Esophagus muscularis mucosa (tissue), 4 donors: ENCODE results near the gene MZB1. TPM values are rescaled to one million over a fixed set of nuclear protein-coding genes. Genes with fewer than 3 reads are reported as not detected.

Experiments
- DNase-seq: peaks from one replicate; pipeline ENCODE4 v3.0.0-alpha.2; 2017; ENCODE audit errors: extremely low spot score
- H3K27ac ChIP-seq, 4 donors: fragments of 200-600 bp; sonication (generic); replicated peaks in 1 of 4; 1 replicate in 3 of 4; 2 replicates in 1 of 4; pipeline ENCODE4 v1.5.1; 2016 to 2019; ENCODE audit warnings: mild to moderate bottlenecking in 1 of 4
- H3K27me3 ChIP-seq, 4 donors: fragments of 200-600 bp; sonication (generic); one replicate each; pipeline versions ENCODE4 v1.5.1 to v1.6.0; 2016 to 2019
- H3K36me3 ChIP-seq, 4 donors: fragments of 200-600 bp; sonication (generic); one replicate each; pipeline ENCODE4 v1.5.1; 2016 to 2019
- H3K4me1 ChIP-seq, 4 donors: fragments of 200-600 bp; sonication (generic); one replicate each; pipeline ENCODE4 v1.5.1; 2016 to 2019
- H3K4me3 ChIP-seq, 4 donors: fragments of 200-600 bp; sonication (generic); 1 replicate in 2 of 4; 2 replicates in 2 of 4; pipeline ENCODE4 v1.5.1; 2016 to 2019; ENCODE audit warnings: mild to moderate bottlenecking in 4 of 4, moderate library complexity in 1 of 4
- H3K9me3 ChIP-seq, 4 donors: fragments of 200-600 bp; sonication (generic); 1 replicate in 3 of 4; 2 replicates in 1 of 4; pipeline ENCODE4 v1.5.1; 2016 to 2019
- CTCF ChIP-seq, 3 experiments: fragments of 200-600 bp in 2 of 3; fragments of 450-650 bp in 1 of 3; sonication (generic) in 2 of 3; IDR thresholded peaks; one replicate each; pipeline ENCODE4 v1.5.1; 2017 to 2019; ENCODE audit warnings: antibody characterized with exemption in 3 of 3, mild to moderate bottlenecking in 2 of 3, moderate library complexity in 1 of 3
- EP300 ChIP-seq: sonication (generic); formaldehyde crosslinking; IDR thresholded peaks from one replicate; pipeline ENCODE4 v1.6.1; 2017; ENCODE audit warnings: antibody characterized with exemption
- POLR2A ChIP-seq: fragments of 450-650 bp; IDR thresholded peaks from one replicate; pipeline ENCODE4 v1.6.1; 2017; ENCODE audit warnings: antibody characterized with exemption, moderate library complexity, mild to moderate bottlenecking, low read depth
- POLR2AphosphoS5 ChIP-seq, 2 donors: sonication (generic); formaldehyde crosslinking; IDR thresholded peaks; one replicate each; pipeline ENCODE4 v1.6.1; 2017; ENCODE audit warnings: antibody characterized with exemption in 2 of 2
- WGBS: methylation state at CpG from one replicate; pipeline ENCODE4 v1.1.5; 2018; 5-methylcytosine and 5-hydroxymethylcytosine counted together
- intact Hi-C: fragments of 100-400 bp; cut with DNase I; formaldehyde crosslinking; loops from one replicate; pipeline ENCODE4 v1.15.1; 2023
- total RNA-seq, 4 donors: library from RNA; depleted of rRNA; stranded (reverse); fragments of >200 nt; gene quantifications; one replicate each; pipeline versions ENCODE4 v1.1.0 to v1.2.1, GENCODE V29; 2016

Gene MZB1
- total RNA-seq, 4 donors from 2014 or later, result 0.78 to 0.99 TPM; not detected in 2

- Histone ChIP-seq H3K4me1 (no peaks in the 10 kb centered on the region), H3K9me3 (no peaks in the 10 kb centered on the region), H3K4me3 (no peak overlapping the region), H3K36me3 (peaks cover 9 to 88% (median 51%) of the 10 kb centered on the region in 4 donors), H3K27ac (no peak overlapping the region), H3K27me3 (no peaks in the 10 kb centered on the region)
- DNase-seq, result no peak
- TF ChIP-seq EP300 (no peak), CTCF (IDR thresholded peaks at IDR 0.05) (no peak), POLR2AphosphoS5 (IDR thresholded peaks at IDR 0.05) (no peak)
- intact Hi-C loops, result loop anchor here (10.0 kb wide), 1 partner anchor 343 kb away; no protein-coding TSS in a partner anchor
- WGBS, result 97% methylated on average over 1 of the region's 1 CpG
These were observed 42.0 kb upstream of the MZB1 start for GRCh38 chr5:139431706-139432105.

- Histone ChIP-seq H3K9me3 (no peaks in the 10 kb centered on the region), H3K27ac (no peak overlapping the region), H3K4me3 (no peak overlapping the region), H3K4me1 (no peaks in the 10 kb centered on the region), H3K36me3 (peaks cover 4 to 91% (median 60%) of the 10 kb centered on the region in 4 donors), H3K27me3 (no peaks in the 10 kb centered on the region)
- TF ChIP-seq POLR2A (no peak), CTCF (IDR thresholded peaks at IDR 0.05) (no peak), EP300 (no peak), POLR2AphosphoS5 (IDR thresholded peaks at IDR 0.05) (no peak)
- intact Hi-C loops, result loop anchor here (10.0 kb wide), 1 partner anchor 345 kb away; no protein-coding TSS in a partner anchor
- DNase-seq, result no peak
- WGBS, result 80% methylated on average over 2 of the region's 2 CpGs
These were observed 40.3 kb upstream of the MZB1 start for GRCh38 chr5:139430015-139430414.

GRCh38 chr5:139426203-139426885, 36.6 kb upstream of the MZB1 start:
- Histone ChIP-seq H3K27me3 (no peaks in the 10 kb centered on the region), H3K27ac (no peak overlapping the region), H3K4me3 (no peak overlapping the region), H3K4me1 (peaks cover 0 to 4% (median 0%) of the 10 kb centered on the region in 4 donors), H3K36me3 (peaks cover 0 to 76% (median 56%) of the 10 kb centered on the region in 4 donors), H3K9me3 (no peaks in the 10 kb centered on the region)
- 77% methylated on average over 7 of the region's 8 CpGs for WGBS
- DNase-seq, result no peak
- no peak for TF ChIP-seq EP300
- no peak for TF ChIP-seq POLR2AphosphoS5 (IDR thresholded peaks at IDR 0.05)
- TF ChIP-seq CTCF (IDR thresholded peaks at IDR 0.05), result no peak
- no peak for TF ChIP-seq POLR2A
- intact Hi-C loops, result no loop called here

DNA sequence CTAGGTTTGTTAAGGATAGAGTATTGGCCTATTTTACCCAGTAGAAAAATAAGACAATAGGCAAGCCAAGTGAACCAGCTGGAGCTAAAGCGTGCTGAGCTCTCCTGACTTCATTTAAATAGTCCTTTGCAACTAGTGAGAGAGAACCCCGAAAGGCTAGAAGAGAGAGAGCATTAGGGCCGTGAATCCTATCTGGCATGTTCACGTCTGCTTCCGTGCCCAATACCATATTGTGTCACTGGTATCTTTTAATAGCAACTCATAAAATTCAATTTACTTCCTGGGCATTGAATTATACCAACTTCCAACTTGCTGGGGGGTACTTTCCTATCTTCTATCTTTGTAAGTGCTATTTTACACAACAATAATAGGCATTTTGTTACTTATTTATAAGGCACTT, 35.8 kb upstream of the MZB1 start:
- H3K4me3 ChIP-seq, result no peak overlapping the region
- H3K4me1 ChIP-seq, result peaks cover 0 to 4% (median 0%) of the 10 kb centered on the region in 4 donors
- no peak for TF ChIP-seq CTCF (IDR thresholded peaks at IDR 0.05)
- no peak for TF ChIP-seq POLR2A
- TF ChIP-seq POLR2AphosphoS5 (IDR thresholded peaks at IDR 0.05), result no peak
- no peak for TF ChIP-seq EP300
- DNase-seq, result no peak
- no peaks in the 10 kb centered on the region for H3K9me3 ChIP-seq
- 85% methylated on average over 5 of the region's 5 CpGs for WGBS
- H3K27me3 ChIP-seq, result no peaks in the 10 kb centered on the region
- H3K36me3 ChIP-seq, result peaks cover 0 to 73% (median 60%) of the 10 kb centered on the region in 4 donors
- no peak overlapping the region for H3K27ac ChIP-seq
- intact Hi-C loops, result no loop called here
